ENCODE data around the gene LIMD2. TPM values are rescaled to one million over a fixed set of nuclear protein-coding genes. Genes with fewer than 3 reads are reported as not detected.

The LIMD2 gene
- total RNA-seq, 1 donor from 2014 or later, result 421 TPM

- H3K4me3 Mint-ChIP-seq, result peak overlapping the region; percentile 68
- ChIA-PET POLR2A (interaction anchor here (0.9 to 4.7 kb wide), 11 partner anchors 10 to 108 kb away, joined by 3 to 32 read pairs (median 6); partner anchors contain the start of genes CCDC47, DDX42 and MAP3K3), CTCF (interaction anchor here (1.1 to 1.9 kb wide), 6 partner anchors 10 to 240 kb away, joined by 3 to 6 read pairs (median 5); no protein-coding TSS in a partner anchor)
- peak overlapping the region; percentile 95 for H3K27ac Mint-ChIP-seq
- H3K9me3 Mint-ChIP-seq, result no peaks in the 10 kb centered on the region
- TF ChIP-seq CTCF (IDR thresholded peaks at IDR 0.05), result no peak
- H3K4me1 Mint-ChIP-seq, result peaks cover 44% of the 10 kb centered on the region
- H3K27me3 Mint-ChIP-seq, result no peaks in the 10 kb centered on the region
- ATAC-seq (ENCODE audit: low read depth) (peak; percentile 71), DNase-seq (no peak)
- H3K36me3 Mint-ChIP-seq (ENCODE audit: low read depth), result peaks cover 66% of the 10 kb centered on the region
- intact Hi-C loops (cut with micrococcal nuclease), result loop anchor here (5.0 kb wide), 1 partner anchor 43 kb away; the partner anchor contains the start of gene MAP3K3
Measured at GRCh38 chr17:63665527-63666214, 34.3 kb downstream of the LIMD2 start.

GRCh38 chr17:63659850-63660249 lies 40.1 kb downstream of the LIMD2 start:
- no peak for TF ChIP-seq CTCF (IDR thresholded peaks at IDR 0.05)
- Mint-ChIP-seq H3K4me1 (peaks cover 7% of the 10 kb centered on the region), H3K36me3 (ENCODE audit: low read depth) (peaks cover 65% of the 10 kb centered on the region), H3K9me3 (no peaks in the 10 kb centered on the region), H3K4me3 (no peak overlapping the region), H3K27me3 (no peaks in the 10 kb centered on the region), H3K27ac (no peak overlapping the region)
- ATAC-seq (ENCODE audit: low read depth) (no peak), DNase-seq (no peak)
- ChIA-PET CTCF (no interaction called here), POLR2A (no interaction called here)
- intact Hi-C loops (cut with micrococcal nuclease), result no loop called here

GRCh38 chr17:63658366-63658765 lies 41.6 kb downstream of the LIMD2 start:
- intact Hi-C loops (cut with micrococcal nuclease), result no loop called here
- DNase-seq (no peak), ATAC-seq (ENCODE audit: low read depth) (no peak)
- peaks cover 64% of the 10 kb centered on the region for H3K36me3 Mint-ChIP-seq (ENCODE audit: low read depth)
- no peaks in the 10 kb centered on the region for H3K9me3 Mint-ChIP-seq
- POLR2A ChIA-PET, result interaction anchor here (0.6 kb wide), 1 partner anchor 29 kb away, joined by 5 read pairs; no protein-coding TSS in a partner anchor
- TF ChIP-seq CTCF (IDR thresholded peaks at IDR 0.05), result no peak
- CTCF ChIA-PET, result no interaction called here
- no peak overlapping the region for H3K4me3 Mint-ChIP-seq
- no peaks in the 10 kb centered on the region for H3K27me3 Mint-ChIP-seq
- no peaks in the 10 kb centered on the region for H3K4me1 Mint-ChIP-seq
- no peak overlapping the region for H3K27ac Mint-ChIP-seq

GRCh38 chr17:63657786-63658185 lies 42.1 kb downstream of the LIMD2 start:
- Mint-ChIP-seq H3K27me3 (no peaks in the 10 kb centered on the region), H3K4me1 (no peaks in the 10 kb centered on the region), H3K9me3 (no peaks in the 10 kb centered on the region), H3K36me3 (ENCODE audit: low read depth) (peaks cover 65% of the 10 kb centered on the region), H3K27ac (no peak overlapping the region), H3K4me3 (no peak overlapping the region)
- ATAC-seq (ENCODE audit: low read depth) (no peak), DNase-seq (no peak)
- ChIA-PET CTCF (no interaction called here), POLR2A (no interaction called here)
- no peak for TF ChIP-seq CTCF (IDR thresholded peaks at IDR 0.05)
- intact Hi-C loops (cut with micrococcal nuclease), result no loop called here

- CTCF ChIA-PET, result no interaction called here
- DNase-seq (no peak), ATAC-seq (ENCODE audit: low read depth) (no peak)
- no peaks in the 10 kb centered on the region for H3K27me3 Mint-ChIP-seq
- H3K36me3 Mint-ChIP-seq (ENCODE audit: low read depth), result peaks cover 53% of the 10 kb centered on the region
- POLR2A ChIA-PET, result no interaction called here
- no peak overlapping the region for H3K4me3 Mint-ChIP-seq
- no peak overlapping the region for H3K27ac Mint-ChIP-seq
- no peaks in the 10 kb centered on the region for H3K9me3 Mint-ChIP-seq
- intact Hi-C loops (cut with micrococcal nuclease), result no loop called here
- H3K4me1 Mint-ChIP-seq, result peaks cover 7% of the 10 kb centered on the region
- no peak for TF ChIP-seq CTCF (IDR thresholded peaks at IDR 0.05)
Measured at GRCh38 chr17:63653050-63653449, 46.9 kb downstream of the LIMD2 start.

All from activated B cell treated with CpG ODN at 0.5 μM for 24 hours (primary cell).